ENCODE measurements around the gene LRCH1. TPM values are rescaled to one million over a fixed set of nuclear protein-coding genes. Genes with fewer than 3 reads are reported as not detected.
A peak's percentile ranks its signal among the peaks of the same experiment; 100 is the strongest.

The LRCH1 gene
- total RNA-seq, 1 donor, result 6.9 TPM

DNA sequence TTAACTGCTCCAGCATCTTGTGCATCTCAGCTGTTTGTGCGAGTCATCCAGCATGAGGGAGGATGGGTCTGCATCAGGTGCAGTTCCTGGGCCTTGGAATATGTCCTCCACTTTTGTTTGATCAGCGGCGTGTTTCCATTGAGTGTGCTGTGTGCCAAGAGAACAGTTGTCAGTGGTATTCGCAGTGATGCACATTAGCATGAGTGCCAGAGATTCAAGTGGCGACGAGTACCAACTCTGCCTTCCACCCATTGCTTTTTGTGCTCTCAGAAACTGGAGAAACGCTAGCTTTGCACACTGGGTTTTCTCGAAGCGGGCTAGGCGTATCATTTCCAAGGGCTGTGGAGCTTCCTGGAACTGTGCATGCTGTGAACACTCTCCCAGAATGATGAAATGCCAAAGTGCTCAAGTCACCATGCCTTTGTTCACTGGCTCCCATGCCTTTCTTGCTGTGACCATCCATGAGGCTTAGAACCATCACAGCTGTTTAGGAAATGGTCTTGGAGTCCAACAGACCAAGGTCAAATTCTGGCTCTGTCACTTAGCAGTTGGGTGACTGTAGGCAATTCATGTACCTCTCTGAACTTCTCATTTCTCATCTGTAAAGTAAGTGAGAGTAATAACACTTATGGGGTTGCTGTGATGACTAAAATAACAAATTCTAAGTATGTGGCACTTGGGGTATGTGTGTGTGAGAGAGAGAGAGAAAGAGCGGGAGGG, 18.4 kb downstream of the LRCH1 start:
- DNase-seq (ENCODE audit: insufficient read length, low spot score, missing footprints), result peak; percentile 65
- H3K4me2 ChIP-seq (ENCODE audit: insufficient read depth, low read length), result no peak overlapping the region
- no peak overlapping the region for H2AFZ ChIP-seq (ENCODE audit: low read length)
- H3K36me3 ChIP-seq (ENCODE audit: insufficient read depth, low read length), result no peaks in the 10 kb centered on the region
- H3K79me2 ChIP-seq (ENCODE audit: insufficient read depth, low read length), result peaks cover 73% of the 10 kb centered on the region
- TF ChIP-seq, protein P1, sequence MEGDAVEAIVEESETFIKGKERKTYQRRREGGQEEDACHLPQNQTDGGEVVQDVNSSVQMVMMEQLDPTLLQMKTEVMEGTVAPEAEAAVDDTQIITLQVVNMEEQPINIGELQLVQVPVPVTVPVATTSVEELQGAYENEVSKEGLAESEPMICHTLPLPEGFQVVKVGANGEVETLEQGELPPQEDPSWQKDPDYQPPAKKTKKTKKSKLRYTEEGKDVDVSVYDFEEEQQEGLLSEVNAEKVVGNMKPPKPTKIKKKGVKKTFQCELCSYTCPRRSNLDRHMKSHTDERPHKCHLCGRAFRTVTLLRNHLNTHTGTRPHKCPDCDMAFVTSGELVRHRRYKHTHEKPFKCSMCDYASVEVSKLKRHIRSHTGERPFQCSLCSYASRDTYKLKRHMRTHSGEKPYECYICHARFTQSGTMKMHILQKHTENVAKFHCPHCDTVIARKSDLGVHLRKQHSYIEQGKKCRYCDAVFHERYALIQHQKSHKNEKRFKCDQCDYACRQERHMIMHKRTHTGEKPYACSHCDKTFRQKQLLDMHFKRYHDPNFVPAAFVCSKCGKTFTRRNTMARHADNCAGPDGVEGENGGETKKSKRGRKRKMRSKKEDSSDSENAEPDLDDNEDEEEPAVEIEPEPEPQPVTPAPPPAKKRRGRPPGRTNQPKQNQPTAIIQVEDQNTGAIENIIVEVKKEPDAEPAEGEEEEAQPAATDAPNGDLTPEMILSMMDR (IDR thresholded peaks at IDR 0.05; ENCODE audit: extremely low read depth, low read depth, low read length), result no peak
- H3K27me3 ChIP-seq (ENCODE audit: insufficient read depth, low read length), result no peaks in the 10 kb centered on the region
- no peaks in the 10 kb centered on the region for H3K9me3 ChIP-seq (ENCODE audit: low read depth, low read length)
- no peak overlapping the region for H3K4me3 ChIP-seq (ENCODE audit: insufficient read depth, low read length)
- H3K4me1 ChIP-seq (ENCODE audit: insufficient read depth, low read length), result peaks cover 16% of the 10 kb centered on the region
- H4K20me1 ChIP-seq (ENCODE audit: insufficient read depth, low read length), result peaks cover 47% of the 10 kb centered on the region
- no peak overlapping the region for H3K27ac ChIP-seq (ENCODE audit: low read depth, low read length)

DNA sequence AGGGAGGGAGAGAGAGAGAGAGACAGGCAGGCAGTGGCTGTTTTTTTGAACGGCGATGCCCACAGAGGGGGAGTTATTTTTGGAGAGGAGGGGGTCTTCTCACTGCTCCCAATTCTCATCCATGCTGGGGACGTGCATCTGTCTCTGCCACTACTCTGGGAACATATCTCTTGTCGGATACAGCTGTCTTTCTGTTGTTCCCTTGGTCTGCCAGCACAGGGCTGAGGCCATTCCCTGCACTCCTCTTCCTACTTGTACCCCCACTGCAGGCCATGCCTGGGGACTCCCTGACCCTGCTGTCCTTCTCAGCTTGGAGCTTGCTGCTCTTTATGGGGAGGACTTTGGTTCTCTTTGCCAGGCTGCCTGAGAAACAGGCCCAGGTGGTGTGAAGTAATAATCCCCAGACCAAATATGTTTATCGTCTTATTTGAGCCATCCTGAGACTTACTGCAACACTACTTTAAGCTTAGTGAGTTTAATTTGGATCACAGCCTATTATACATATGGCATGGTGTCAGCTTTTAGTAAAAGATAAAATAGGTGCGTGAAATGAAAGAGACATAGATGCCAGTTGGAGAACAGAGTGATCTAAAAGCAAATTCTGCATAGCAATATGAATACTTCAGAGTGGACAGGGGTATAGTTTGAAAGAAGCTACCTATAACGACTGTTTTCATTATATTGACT, 19.1 kb downstream of the LRCH1 start:
- peaks cover 20% of the 10 kb centered on the region for H3K4me1 ChIP-seq (ENCODE audit: insufficient read depth, low read length)
- no peak overlapping the region for H3K27ac ChIP-seq (ENCODE audit: low read depth, low read length)
- peaks cover 71% of the 10 kb centered on the region for H3K79me2 ChIP-seq (ENCODE audit: insufficient read depth, low read length)
- TF ChIP-seq, protein P1 (IDR thresholded peaks at IDR 0.05; ENCODE audit: extremely low read depth, low read depth, low read length), result no peak
- DNase-seq (ENCODE audit: insufficient read length, low spot score, missing footprints), result no peak
- H3K4me2 ChIP-seq (ENCODE audit: insufficient read depth, low read length), result no peak overlapping the region
- H3K36me3 ChIP-seq (ENCODE audit: insufficient read depth, low read length), result no peaks in the 10 kb centered on the region
- peaks cover 48% of the 10 kb centered on the region for H4K20me1 ChIP-seq (ENCODE audit: insufficient read depth, low read length)
- H3K4me3 ChIP-seq (ENCODE audit: insufficient read depth, low read length), result no peak overlapping the region
- no peak overlapping the region for H2AFZ ChIP-seq (ENCODE audit: low read length)
- H3K27me3 ChIP-seq (ENCODE audit: insufficient read depth, low read length), result no peaks in the 10 kb centered on the region
- no peaks in the 10 kb centered on the region for H3K9me3 ChIP-seq (ENCODE audit: low read depth, low read length)

DNA sequence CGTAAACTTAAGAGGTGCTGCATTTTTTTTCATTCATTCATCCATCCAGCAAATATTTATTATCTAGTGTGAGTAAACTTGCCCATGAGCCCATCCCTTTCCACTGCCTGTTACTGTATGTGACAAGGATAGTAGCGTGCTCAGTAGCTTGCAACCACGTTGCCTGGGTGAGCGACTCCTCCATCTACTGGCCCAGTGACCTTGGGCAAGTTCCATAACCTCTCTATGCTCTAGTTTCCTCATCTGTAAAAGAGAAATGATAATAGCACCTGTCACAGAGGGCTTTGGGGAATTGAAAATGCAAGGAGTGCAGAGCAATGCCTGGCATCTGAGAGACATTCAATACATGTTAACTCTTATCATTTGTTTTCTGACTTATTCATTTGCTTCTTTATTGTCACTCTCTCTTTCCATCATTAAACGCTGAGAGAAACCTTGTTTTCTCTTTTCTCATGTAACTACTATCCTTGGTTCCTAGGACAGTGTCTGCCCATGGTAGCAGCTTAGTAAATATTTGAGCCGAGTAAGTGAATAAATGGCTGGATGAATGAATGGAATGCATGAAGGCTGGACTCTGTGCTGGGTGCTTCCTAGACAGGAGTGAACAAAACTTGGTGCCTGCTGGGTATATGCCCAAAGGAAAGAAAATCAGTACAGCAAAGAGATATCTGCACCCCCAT, 19.9 kb downstream of the LRCH1 start:
- no peak for DNase-seq (ENCODE audit: insufficient read length, low spot score, missing footprints)
- H3K36me3 ChIP-seq (ENCODE audit: insufficient read depth, low read length), result no peaks in the 10 kb centered on the region
- no peak overlapping the region for H3K4me3 ChIP-seq (ENCODE audit: insufficient read depth, low read length)
- H2AFZ ChIP-seq (ENCODE audit: low read length), result no peak overlapping the region
- H4K20me1 ChIP-seq (ENCODE audit: insufficient read depth, low read length), result peaks cover 44% of the 10 kb centered on the region
- H3K4me2 ChIP-seq (ENCODE audit: insufficient read depth, low read length), result no peak overlapping the region
- H3K9me3 ChIP-seq (ENCODE audit: low read depth, low read length), result no peaks in the 10 kb centered on the region
- H3K27ac ChIP-seq (ENCODE audit: low read depth, low read length), result no peak overlapping the region
- H3K79me2 ChIP-seq (ENCODE audit: insufficient read depth, low read length), result peaks cover 72% of the 10 kb centered on the region
- peaks cover 20% of the 10 kb centered on the region for H3K4me1 ChIP-seq (ENCODE audit: insufficient read depth, low read length)
- TF ChIP-seq, protein P1 (IDR thresholded peaks at IDR 0.05; ENCODE audit: extremely low read depth, low read depth, low read length), result no peak
- no peaks in the 10 kb centered on the region for H3K27me3 ChIP-seq (ENCODE audit: insufficient read depth, low read length)

GRCh38 chr13:46575301-46575771, 22.4 kb downstream of the LRCH1 start:
- no peak for DNase-seq (ENCODE audit: insufficient read length, low spot score, missing footprints)
- Histone ChIP-seq H3K27me3 (ENCODE audit: insufficient read depth, low read length) (no peaks in the 10 kb centered on the region), H3K27ac (ENCODE audit: low read depth, low read length) (peak overlapping the region; percentile 62), H3K4me2 (ENCODE audit: insufficient read depth, low read length) (peak overlapping the region; percentile 32), H3K36me3 (ENCODE audit: insufficient read depth, low read length) (no peaks in the 10 kb centered on the region), H3K79me2 (ENCODE audit: insufficient read depth, low read length) (peaks cover 69% of the 10 kb centered on the region), H4K20me1 (ENCODE audit: insufficient read depth, low read length) (peaks cover 49% of the 10 kb centered on the region), H3K9me3 (ENCODE audit: low read depth, low read length) (no peaks in the 10 kb centered on the region), H2AFZ (ENCODE audit: low read length) (no peak overlapping the region), H3K4me3 (ENCODE audit: insufficient read depth, low read length) (no peak overlapping the region), H3K4me1 (ENCODE audit: insufficient read depth, low read length) (peaks cover 20% of the 10 kb centered on the region)
- TF ChIP-seq, protein P1 (IDR thresholded peaks at IDR 0.05; ENCODE audit: extremely low read depth, low read depth, low read length), result no peak
